Gastroesophageal sphincter (tissue), 4 donors: ENCODE measurements around the gene RHBDD1. TPM values are rescaled to one million over a fixed set of nuclear protein-coding genes. Genes with fewer than 3 reads are reported as not detected.

Source experiments
- ATAC-seq: fragments of 150-250 bp; one replicate; pipeline ENCODE4 v1.9.1; 2016; ENCODE audit warnings: mild to moderate bottlenecking, moderate library complexity
- H3K27ac ChIP-seq, 4 donors: fragments of 200-600 bp; sonication (generic) in 3 of 4; 1 replicate in 3 of 4; 2 replicates in 1 of 4; pipeline ENCODE4 v1.5.1; 2016 to 2019
- H3K27me3 ChIP-seq: fragments of 200-600 bp; sonication (generic); one replicate; pipeline ENCODE4 v1.5.1; 2019
- H3K36me3 ChIP-seq, 2 donors: fragments of 200-600 bp; sonication (generic); one replicate each; pipeline ENCODE4 v1.5.1; 2019; ENCODE audit warnings: control low read depth in 1 of 2
- H3K4me1 ChIP-seq, 3 donors: fragments of 200-600 bp; sonication (generic); 1 replicate in 2 of 3; 2 replicates in 1 of 3; pipeline ENCODE4 v1.5.1; 2016 to 2019; ENCODE audit warnings: control low read depth in 2 of 3
- H3K4me3 ChIP-seq, 2 donors: fragments of 200-600 bp; sonication (generic); one replicate each; pipeline ENCODE4 v1.5.1; 2019; ENCODE audit warnings: mild to moderate bottlenecking in 1 of 2, moderate library complexity in 1 of 2
- H3K9me3 ChIP-seq, 3 donors: fragments of 200-600 bp; sonication (generic); one replicate each; pipeline ENCODE4 v1.5.1; 2017 to 2019; ENCODE audit warnings: control low read depth in 2 of 3
- CTCF ChIP-seq, 4 experiments: fragments of 200-600 bp in 2 of 4; fragments of 450-650 bp in 2 of 4; sonication (generic) in 1 of 4; IDR thresholded peaks; one replicate each; pipeline ENCODE4 v1.5.1; 2017 to 2019; ENCODE audit warnings: antibody characterized with exemption in 4 of 4, mild to moderate bottlenecking in 2 of 4, moderate library complexity in 2 of 4
- EP300 ChIP-seq: sonication (generic); formaldehyde crosslinking; IDR thresholded peaks from one replicate; pipeline ENCODE4 v1.6.1; 2017; ENCODE audit warnings: antibody characterized with exemption, mild to moderate bottlenecking
- POLR2A ChIP-seq, 2 donors: fragments of 450-650 bp; IDR thresholded peaks; one replicate each; pipeline ENCODE4 v1.6.1; 2017; ENCODE audit warnings: antibody characterized with exemption in 2 of 2, mild to moderate bottlenecking in 2 of 2, moderate library complexity in 1 of 2
- POLR2AphosphoS5 ChIP-seq: sonication (generic); formaldehyde crosslinking; IDR thresholded peaks from one replicate; pipeline ENCODE4 v1.6.1; 2017; ENCODE audit warnings: antibody characterized with exemption
- WGBS, 2 donors: methylation state at CpG; one replicate each; pipeline ENCODE4 v1.1.5; 2018; ENCODE audit warnings: low coverage in 1 of 2; 5-methylcytosine and 5-hydroxymethylcytosine counted together
- total RNA-seq, 4 donors: library from RNA; depleted of rRNA; stranded (reverse); fragments of >200 nt; gene quantifications; one replicate each; pipeline ENCODE4 v1.1.0, GENCODE V29; 2016

The RHBDD1 gene
- total RNA-seq, 4 donors from 2014 or later, result 22.2 to 35.2 (median 24.7) TPM

DNA sequence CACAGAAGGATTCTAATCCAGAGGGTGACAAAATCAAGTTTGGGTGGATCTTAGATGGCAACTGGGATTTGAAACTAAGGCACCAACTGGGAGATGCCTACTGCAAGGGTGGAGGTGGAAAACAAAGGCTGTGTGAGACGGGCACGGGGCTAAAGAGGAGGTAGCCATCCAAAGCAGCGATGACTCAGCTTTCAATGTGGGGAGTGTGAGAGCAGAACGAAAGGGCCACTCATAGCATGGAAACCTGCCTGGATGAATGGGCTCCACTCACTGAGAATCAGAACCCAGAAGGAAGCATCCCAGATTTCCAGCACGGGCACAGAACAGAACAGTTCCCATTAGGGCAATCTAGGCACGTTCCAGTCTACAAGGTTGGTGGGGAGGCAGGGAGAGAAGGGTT, 168.6 kb downstream of the RHBDD1 start:
- no peaks in the 10 kb centered on the region for H3K27me3 ChIP-seq
- peaks cover 0 to 20% of the 10 kb centered on the region in 2 donors for H3K36me3 ChIP-seq
- no peaks in the 10 kb centered on the region for H3K9me3 ChIP-seq
- 90 to 100% methylated on average over 4 to 5 of the region's 6 CpGs for WGBS, 2 donors
- no peaks in the 10 kb centered on the region for H3K4me1 ChIP-seq
- no peak overlapping the region for H3K27ac ChIP-seq
- H3K4me3 ChIP-seq, result no peak overlapping the region
- TF ChIP-seq EP300, result no peak
- no peak for TF ChIP-seq POLR2A (IDR thresholded peaks at IDR 0.05)
- TF ChIP-seq CTCF (IDR thresholded peaks at IDR 0.05), result no peak
- no peak for TF ChIP-seq POLR2AphosphoS5
- no peak for ATAC-seq

- H3K4me3 ChIP-seq, result no peak overlapping the region
- WGBS, 2 donors, result 44 to 73% methylated on average over 7 to 16 of the region's 16 CpGs
- no peaks in the 10 kb centered on the region for H3K27me3 ChIP-seq
- H3K36me3 ChIP-seq, result peaks cover 0 to 2% of the 10 kb centered on the region in 2 donors
- ATAC-seq, result no peak
- no peaks in the 10 kb centered on the region for H3K9me3 ChIP-seq
- no peaks in the 10 kb centered on the region for H3K4me1 ChIP-seq
- TF ChIP-seq POLR2AphosphoS5, result no peak
- TF ChIP-seq POLR2A (IDR thresholded peaks at IDR 0.05), result no peak
- no peak for TF ChIP-seq EP300
- TF ChIP-seq CTCF (IDR thresholded peaks at IDR 0.05), result no peak
- H3K27ac ChIP-seq, result no peak overlapping the region
These were observed 170.5 kb downstream of the RHBDD1 start for GRCh38 chr2:227006189-227006897.

- H3K4me1 ChIP-seq, result no peaks in the 10 kb centered on the region
- no peaks in the 10 kb centered on the region for H3K27me3 ChIP-seq
- no peak overlapping the region for H3K4me3 ChIP-seq
- no peak overlapping the region for H3K27ac ChIP-seq
- H3K9me3 ChIP-seq, result no peaks in the 10 kb centered on the region
- WGBS, 2 donors, result 65 to 75% methylated on average over 4 to 9 of the region's 9 CpGs
- TF ChIP-seq EP300 (no peak), POLR2AphosphoS5 (no peak), POLR2A (IDR thresholded peaks at IDR 0.05) (no peak)
- H3K36me3 ChIP-seq, result no peaks in the 10 kb centered on the region
- ATAC-seq, result no peak
These were observed 171.3 kb downstream of the RHBDD1 start for GRCh38 chr2:227007148-227007547.

DNA sequence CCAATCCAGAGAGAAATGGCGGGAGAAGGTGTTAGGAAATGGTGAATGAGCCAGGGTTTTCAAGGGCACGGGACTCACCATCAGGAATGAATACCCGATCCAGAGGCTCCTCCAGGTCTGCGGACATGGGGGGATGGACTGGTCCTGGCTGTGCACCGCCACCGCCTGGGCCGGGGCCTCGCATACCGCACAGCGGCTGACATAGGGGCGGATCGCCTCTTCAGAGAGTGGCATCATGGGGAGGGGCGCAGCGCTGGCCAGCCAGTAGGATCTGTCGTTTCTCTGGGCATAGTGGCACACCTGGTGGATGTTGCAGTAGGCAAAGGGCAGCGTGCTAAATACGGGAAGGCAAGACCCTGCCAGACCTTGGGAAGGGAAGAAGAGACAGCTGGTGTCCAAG, 172.1 kb downstream of the RHBDD1 start:
- TF ChIP-seq POLR2AphosphoS5, result no peak
- no peak for TF ChIP-seq EP300
- TF ChIP-seq POLR2A (IDR thresholded peaks at IDR 0.05), result no peak
- TF ChIP-seq CTCF (IDR thresholded peaks at IDR 0.05), result no peak
- H3K27ac ChIP-seq, result no peak overlapping the region
- H3K27me3 ChIP-seq, result no peaks in the 10 kb centered on the region
- no peak for ATAC-seq
- no peak overlapping the region for H3K4me3 ChIP-seq
- no peaks in the 10 kb centered on the region for H3K9me3 ChIP-seq
- no peaks in the 10 kb centered on the region for H3K4me1 ChIP-seq
- WGBS, 2 donors, result 93% methylated on average over 5 of the region's 17 CpGs; no CpG with 5 or more reads in 1 of the 2 donors
- H3K36me3 ChIP-seq, result no peaks in the 10 kb centered on the region

GRCh38 chr2:227010433-227010832, 174.6 kb downstream of the RHBDD1 start:
- 29% methylated on average over 2 of the region's 3 CpGs; no CpG with 5 or more reads in 1 of the 2 donors for WGBS, 2 donors
- no peaks in the 10 kb centered on the region for H3K9me3 ChIP-seq
- H3K27me3 ChIP-seq, result no peaks in the 10 kb centered on the region
- H3K4me1 ChIP-seq, result no peaks in the 10 kb centered on the region
- no peak for TF ChIP-seq POLR2A (IDR thresholded peaks at IDR 0.05)
- TF ChIP-seq CTCF (IDR thresholded peaks at IDR 0.05), result no peak
- no peak for TF ChIP-seq POLR2AphosphoS5
- TF ChIP-seq EP300, result no peak
- ATAC-seq, result no peak
- no peaks in the 10 kb centered on the region for H3K36me3 ChIP-seq
- no peak overlapping the region for H3K27ac ChIP-seq
- no peak overlapping the region for H3K4me3 ChIP-seq
